ENCODE measurements around the gene PIKFYVE. TPM values are rescaled to one million over a fixed set of nuclear protein-coding genes. Genes with fewer than 3 reads are reported as not detected.

The PIKFYVE gene
- total RNA-seq, 3 donors from 2014 or later: 33.8 to 55.8 (median 45.1) TPM

DNA sequence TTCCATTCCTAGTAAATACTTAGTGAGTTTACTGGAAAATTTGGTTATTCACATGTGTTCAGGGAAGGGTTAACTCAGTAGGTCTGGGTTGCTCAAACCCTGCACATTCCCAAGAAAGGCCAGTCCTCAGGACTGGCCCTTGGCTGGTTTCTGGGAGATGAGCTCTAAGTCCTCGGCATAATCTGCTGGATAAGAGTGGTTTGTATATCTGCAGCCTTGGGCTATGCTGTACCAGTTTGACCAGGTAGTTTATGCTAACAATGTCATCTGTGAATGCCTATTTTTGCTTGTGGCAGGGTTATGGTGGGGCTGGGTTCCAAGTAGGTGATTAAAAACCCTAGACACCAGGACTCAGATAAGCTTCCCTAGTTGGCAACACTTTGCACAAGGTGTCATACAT lies 133.1 kb downstream of the PIKFYVE start:
- H3K4me3 ChIP-seq: no peak overlapping the region
- H3K27ac ChIP-seq: no peak overlapping the region
- intact Hi-C loops (cut with DNase I; ENCODE audit: low total_unique reads): no loop called here
- peaks cover 14 to 16% of the 10 kb centered on the region in 2 donors for H3K9me3 ChIP-seq
- H3K36me3 ChIP-seq: no peaks in the 10 kb centered on the region
- peaks cover 0 to 3% of the 10 kb centered on the region in 2 donors for H3K27me3 ChIP-seq
- no peak for DNase-seq (ENCODE audit: low spot score in 2 of 2)
- TF ChIP-seq, protein P1, sequence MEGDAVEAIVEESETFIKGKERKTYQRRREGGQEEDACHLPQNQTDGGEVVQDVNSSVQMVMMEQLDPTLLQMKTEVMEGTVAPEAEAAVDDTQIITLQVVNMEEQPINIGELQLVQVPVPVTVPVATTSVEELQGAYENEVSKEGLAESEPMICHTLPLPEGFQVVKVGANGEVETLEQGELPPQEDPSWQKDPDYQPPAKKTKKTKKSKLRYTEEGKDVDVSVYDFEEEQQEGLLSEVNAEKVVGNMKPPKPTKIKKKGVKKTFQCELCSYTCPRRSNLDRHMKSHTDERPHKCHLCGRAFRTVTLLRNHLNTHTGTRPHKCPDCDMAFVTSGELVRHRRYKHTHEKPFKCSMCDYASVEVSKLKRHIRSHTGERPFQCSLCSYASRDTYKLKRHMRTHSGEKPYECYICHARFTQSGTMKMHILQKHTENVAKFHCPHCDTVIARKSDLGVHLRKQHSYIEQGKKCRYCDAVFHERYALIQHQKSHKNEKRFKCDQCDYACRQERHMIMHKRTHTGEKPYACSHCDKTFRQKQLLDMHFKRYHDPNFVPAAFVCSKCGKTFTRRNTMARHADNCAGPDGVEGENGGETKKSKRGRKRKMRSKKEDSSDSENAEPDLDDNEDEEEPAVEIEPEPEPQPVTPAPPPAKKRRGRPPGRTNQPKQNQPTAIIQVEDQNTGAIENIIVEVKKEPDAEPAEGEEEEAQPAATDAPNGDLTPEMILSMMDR (IDR thresholded peaks at IDR 0.05): no peak
- H3K4me1 ChIP-seq: no peaks in the 10 kb centered on the region

DNA sequence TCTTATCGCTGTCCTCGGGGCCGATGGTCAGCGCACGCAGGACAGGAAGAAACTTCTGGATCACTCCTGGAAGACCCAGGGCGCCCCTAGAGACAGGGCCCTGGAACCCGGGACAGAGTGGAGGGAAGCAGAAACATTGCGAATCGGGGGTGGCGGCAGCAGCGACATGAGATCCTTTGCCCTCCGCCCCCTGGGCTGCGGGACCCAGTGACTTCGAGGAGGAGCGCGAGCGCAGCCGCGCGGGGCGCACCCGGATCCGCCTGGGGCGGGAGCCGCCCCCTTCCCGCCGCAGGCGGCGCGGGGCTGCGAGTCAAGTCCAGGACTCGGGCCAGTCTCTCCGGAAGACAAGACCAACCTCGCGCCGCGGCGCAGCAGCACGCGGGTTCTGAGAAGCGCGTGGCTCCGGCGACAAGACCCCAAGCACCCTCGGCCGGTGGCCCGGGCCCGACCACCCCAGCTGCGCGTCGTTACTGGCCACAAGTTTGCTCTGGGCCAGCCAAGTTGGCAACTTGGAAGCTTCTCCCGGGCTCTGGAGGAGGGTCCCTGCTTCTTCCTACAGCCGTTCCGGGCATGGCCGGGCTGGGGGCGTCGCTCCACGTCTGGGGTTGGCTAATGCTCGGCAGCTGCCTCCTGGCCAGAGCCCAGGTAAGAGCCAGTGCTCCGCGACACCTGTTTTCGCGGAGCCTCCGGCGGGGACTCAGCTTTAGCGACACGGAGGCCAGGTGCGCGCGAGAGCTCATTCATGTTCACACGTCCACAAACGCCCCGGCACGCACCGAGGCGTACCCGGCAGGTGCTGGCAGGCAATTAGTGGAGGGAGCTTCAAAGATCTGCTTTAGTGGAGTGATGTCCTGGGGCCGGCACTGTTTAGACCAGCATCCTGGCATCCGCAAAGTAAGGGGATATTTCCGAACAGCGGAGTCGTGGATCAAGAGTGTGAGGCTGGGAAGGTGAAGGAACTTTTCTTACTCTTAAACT lies 140.7 kb downstream of the PIKFYVE start, which contains the start of gene PTH2R:
PTH2R (plus strand) TSS at position 319 of the 978 bp plus-strand sequence; CDS start at position 571, 252 bp downstream.
- Histone ChIP-seq H3K36me3 (no peaks in the 10 kb centered on the region), H3K4me1 (no peaks in the 10 kb centered on the region), H3K9me3 (no peaks in the 10 kb centered on the region), H3K27me3 (peaks cover 0 to 16% of the 10 kb centered on the region in 2 donors), H3K27ac (no peak within 1 kb of the TSS), H3K4me3 (peak within 1 kb of the TSS; percentile 16 to 58 (median 43))
- intact Hi-C loops (cut with DNase I; ENCODE audit: low total_unique reads): no loop called here
- DNase-seq (ENCODE audit: low spot score in 2 of 2): no peak
- no peak for TF ChIP-seq POLR2A (IDR thresholded peaks at IDR 0.05)
- no peak for TF ChIP-seq POLR2AphosphoS5 (IDR thresholded peaks at IDR 0.05)
- TF ChIP-seq, protein P1 (IDR thresholded peaks at IDR 0.05): no peak

DNA sequence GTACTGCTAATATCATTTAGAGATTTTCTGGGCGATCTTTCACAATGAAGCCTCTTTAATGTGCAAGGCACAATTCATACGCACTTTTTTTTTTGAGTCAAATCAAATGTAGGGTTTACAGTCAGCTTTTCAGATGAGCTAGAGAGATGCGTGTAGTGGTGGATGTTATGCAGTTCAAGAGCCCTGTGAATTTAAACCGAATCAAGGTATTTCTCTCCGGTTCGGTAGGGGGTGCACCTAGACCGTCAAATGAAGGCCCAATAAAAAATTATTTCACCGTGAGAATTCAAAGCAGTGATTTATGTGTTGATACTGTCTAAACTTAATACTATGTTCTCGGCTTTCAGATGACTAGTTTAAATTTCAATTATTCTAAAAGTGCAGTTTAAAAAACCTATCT lies 141.6 kb downstream of the PIKFYVE start:
- TF ChIP-seq, protein P1 (IDR thresholded peaks at IDR 0.05): no peak
- no peak for TF ChIP-seq POLR2AphosphoS5 (IDR thresholded peaks at IDR 0.05)
- intact Hi-C loops (cut with DNase I; ENCODE audit: low total_unique reads): no loop called here
- Histone ChIP-seq H3K27me3 (peaks cover 0 to 14% of the 10 kb centered on the region in 2 donors), H3K4me1 (no peaks in the 10 kb centered on the region), H3K36me3 (no peaks in the 10 kb centered on the region), H3K27ac (no peak overlapping the region), H3K4me3 (no peak overlapping the region), H3K9me3 (no peaks in the 10 kb centered on the region)
- no peak for DNase-seq (ENCODE audit: low spot score in 2 of 2)

Other genes starting within 250 kb of the PIKFYVE start
- gene PLEKHM3, start 240.7 kb upstream of the PIKFYVE start, total RNA-seq: 10 to 100 TPM; 24.3 to 35.0 (median 29.0) TPM
- gene CRYGD, start 141.7 kb upstream of the PIKFYVE start, total RNA-seq: not detected
- gene CRYGC, start 136.4 kb upstream of the PIKFYVE start, total RNA-seq: not detected
- not detected for gene CRYGB, start 120.1 kb upstream of the PIKFYVE start, total RNA-seq
- gene CRYGA, start 102.7 kb upstream of the PIKFYVE start, total RNA-seq: not detected
- gene C2orf80, start 76.2 kb upstream of the PIKFYVE start, total RNA-seq: not detected
- 100 to 1,000 TPM in 1 of 3 donors, 10 to 100 TPM in 2; 80.3 to 333 (median 94.5) TPM for gene IDH1, start 11.2 kb upstream of the PIKFYVE start, total RNA-seq
- gene PTH2R, start 140.5 kb downstream of the PIKFYVE start, total RNA-seq: 1 to 10 TPM in 2 of 3 donors, under 1 TPM in 1; 0.64 to 3.3 (median 1.2) TPM

All from breast epithelium (tissue), 4 donors.